Measurements from ENCODE around the gene ZNF473. TPM values are rescaled to one million over a fixed set of nuclear protein-coding genes. Genes with fewer than 3 reads are reported as not detected.

ZNF473 gene
- 1 to 10 TPM; 2.4 to 6.5 TPM for total RNA-seq

- peak within 1 kb of the TSS; percentile 81 for H3K4me3 ChIP-seq
- TF ChIP-seq CTCF (IDR thresholded peaks at IDR 0.05), result no peak
- H3K9me3 ChIP-seq, result no peaks in the 10 kb centered on the region
- DNase-seq (ENCODE audit: low spot score) (peak; percentile 78), ATAC-seq (ENCODE audit: insufficient number of reproducible peaks, low FRiP score, low read depth) (peak; percentile 73)
- no peaks in the 10 kb centered on the region for H3K27me3 ChIP-seq (replicated peaks; ENCODE audit: insufficient read depth)
- peak within 1 kb of the TSS; percentile 84 to 85 for H3K27ac ChIP-seq
- H3K4me1 ChIP-seq (ENCODE audit: control insufficient read depth in 1 of 2, low read depth in 2 of 2), result peaks cover 17 to 33% of the 10 kb centered on the region in 2 donors
- H3K36me3 ChIP-seq, result peaks cover 3% of the 10 kb centered on the region
Measured at GRCh38 chr19:50025794-50026549, at the start of gene ZNF473. ZNF473 (plus strand) TSS chr19:50026005; CDS start chr19:50031083, 5,078 bp downstream.

GRCh38 chr19:49976496-49976895, 49.3 kb upstream of the ZNF473 start:
- Histone ChIP-seq H3K36me3 (peaks cover 31% of the 10 kb centered on the region), H3K27ac (no peak overlapping the region), H3K27me3 (replicated peaks; ENCODE audit: insufficient read depth) (no peaks in the 10 kb centered on the region), H3K9me3 (no peaks in the 10 kb centered on the region), H3K4me1 (ENCODE audit: control insufficient read depth in 1 of 2, low read depth in 2 of 2) (no peaks in the 10 kb centered on the region), H3K4me3 (no peak overlapping the region)
- ATAC-seq (ENCODE audit: insufficient number of reproducible peaks, low FRiP score, low read depth) (no peak), DNase-seq (ENCODE audit: low spot score) (no peak)
- no peak for TF ChIP-seq CTCF (IDR thresholded peaks at IDR 0.05)

- Histone ChIP-seq H3K27me3 (replicated peaks; ENCODE audit: insufficient read depth) (no peaks in the 10 kb centered on the region), H3K27ac (no peak overlapping the region), H3K36me3 (peaks cover 31% of the 10 kb centered on the region), H3K9me3 (no peaks in the 10 kb centered on the region), H3K4me3 (no peak overlapping the region), H3K4me1 (ENCODE audit: control insufficient read depth in 1 of 2, low read depth in 2 of 2) (no peaks in the 10 kb centered on the region)
- DNase-seq (ENCODE audit: low spot score) (no peak), ATAC-seq (ENCODE audit: insufficient number of reproducible peaks, low FRiP score, low read depth) (no peak)
- TF ChIP-seq CTCF (IDR thresholded peaks at IDR 0.05), result no peak
Measured at GRCh38 chr19:49977076-49977475, 48.7 kb upstream of the ZNF473 start.

GRCh38 chr19:49977881-49978280, 47.9 kb upstream of the ZNF473 start:
- ATAC-seq (ENCODE audit: insufficient number of reproducible peaks, low FRiP score, low read depth) (no peak), DNase-seq (ENCODE audit: low spot score) (no peak)
- Histone ChIP-seq H3K27me3 (replicated peaks; ENCODE audit: insufficient read depth) (no peaks in the 10 kb centered on the region), H3K4me3 (no peak overlapping the region), H3K4me1 (ENCODE audit: control insufficient read depth in 1 of 2, low read depth in 2 of 2) (no peaks in the 10 kb centered on the region), H3K27ac (no peak overlapping the region), H3K36me3 (peaks cover 31% of the 10 kb centered on the region), H3K9me3 (no peaks in the 10 kb centered on the region)
- TF ChIP-seq CTCF (IDR thresholded peaks at IDR 0.05), result no peak

GRCh38 chr19:49978324-49978723, 47.5 kb upstream of the ZNF473 start:
- H3K27ac ChIP-seq, result no peak overlapping the region

More at GRCh38 chr19:49978324-49978723, 47.5 kb upstream of the ZNF473 start:
- ATAC-seq (ENCODE audit: insufficient number of reproducible peaks, low FRiP score, low read depth), result no peak
- peaks cover 31% of the 10 kb centered on the region for H3K36me3 ChIP-seq
- no peaks in the 10 kb centered on the region for H3K27me3 ChIP-seq (replicated peaks; ENCODE audit: insufficient read depth)
- no peak for DNase-seq (ENCODE audit: low spot score)
- H3K4me3 ChIP-seq, result no peak overlapping the region
- no peak for TF ChIP-seq CTCF (IDR thresholded peaks at IDR 0.05)
- no peaks in the 10 kb centered on the region for H3K9me3 ChIP-seq
- H3K4me1 ChIP-seq (ENCODE audit: control insufficient read depth in 1 of 2, low read depth in 2 of 2), result no peaks in the 10 kb centered on the region
